Keratinocyte (primary cell): ENCODE measurements around the gene UNC93A. TPM values are rescaled to one million over a fixed set of nuclear protein-coding genes. Genes with fewer than 3 reads are reported as not detected.

Source experiments
- DNase-seq: peaks from one replicate; pipeline ENCODE4 v3.0.0-alpha.2; 2011; ENCODE audit warnings: low read depth, missing footprints, low spot score
- FAIRE-seq: peaks from 2 replicates; lab custom pipeline; 2011; peaks lifted over from hg19 to GRCh38; lab: Jason Lieb, UNC
- H2AFZ ChIP-seq: 2 replicates; pipeline ENCODE4 v1.6.0; 2012; ENCODE audit warnings: low read length, control low read depth, inconsistent platforms; ENCODE audit not compliant: control insufficient read depth
- H3K27ac ChIP-seq: 2 replicates; pipeline ENCODE4 v1.5.1; 2011; ENCODE audit warnings: low read length; ENCODE audit not compliant: control insufficient read depth, insufficient read depth
- H3K27me3 ChIP-seq: 3 replicates; pipeline ENCODE4 v1.6.0; 2011; ENCODE audit warnings: low read length; ENCODE audit not compliant: control insufficient read depth, insufficient read depth; ENCODE audit errors: extremely low read depth
- H3K36me3 ChIP-seq, 2 experiments: 2 replicates in 1 of 2; 3 replicates in 1 of 2; pipeline ENCODE4 v1.5.1; 2011; ENCODE audit warnings: low read length in 2 of 2, mild to moderate bottlenecking in 1 of 2; ENCODE audit not compliant: control insufficient read depth in 2 of 2, insufficient read depth in 2 of 2; ENCODE audit errors: extremely low read depth in 1 of 2
- H3K4me1 ChIP-seq: 3 replicates; pipeline ENCODE4 v1.5.1; 2011; ENCODE audit warnings: low read length; ENCODE audit not compliant: control insufficient read depth, insufficient read depth; ENCODE audit errors: extremely low read depth
- H3K4me2 ChIP-seq: 3 replicates; pipeline ENCODE4 v1.6.0; 2011; ENCODE audit warnings: low read depth, low read length; ENCODE audit not compliant: control insufficient read depth, insufficient read depth; ENCODE audit errors: extremely low read depth
- H3K4me3 ChIP-seq, 3 experiments: fragments of 200-600 bp in 1 of 3; sonication (generic) in 1 of 3; 2 replicates in 2 of 3; 3 replicates in 1 of 3; pipeline ENCODE4 v1.5.1; 2011 to 2016; ENCODE audit warnings: low read length in 3 of 3, mild to moderate bottlenecking in 3 of 3, control low read depth in 2 of 3, inconsistent platforms in 1 of 3, low read depth in 1 of 3, mixed read lengths in 1 of 3, mixed run types in 1 of 3, moderate library complexity in 1 of 3; ENCODE audit not compliant: control insufficient read depth in 2 of 3, insufficient read depth in 2 of 3; ENCODE audit errors: extremely low read depth in 1 of 3
- H3K79me2 ChIP-seq: 2 replicates; pipeline ENCODE4 v1.6.0; 2012; ENCODE audit warnings: low read length; ENCODE audit not compliant: control insufficient read depth, insufficient read depth
- H3K9ac ChIP-seq: 3 replicates; pipeline ENCODE4 v1.6.0; 2011; ENCODE audit warnings: low read length; ENCODE audit not compliant: control insufficient read depth, insufficient read depth; ENCODE audit errors: extremely low read depth
- H3K9me1 ChIP-seq: 3 replicates; pipeline ENCODE4 v1.6.0; 2011; ENCODE audit warnings: low read length; ENCODE audit not compliant: control insufficient read depth, insufficient read depth; ENCODE audit errors: extremely low read depth
- H3K9me3 ChIP-seq: 2 replicates; pipeline ENCODE4 v1.5.1; 2012; ENCODE audit warnings: low read depth, low read length; ENCODE audit not compliant: control insufficient read depth
- H4K20me1 ChIP-seq: 3 replicates; pipeline ENCODE4 v1.6.0; 2011; ENCODE audit warnings: low read length; ENCODE audit not compliant: control insufficient read depth, insufficient read depth; ENCODE audit errors: extremely low read depth
- CTCF ChIP-seq, 3 experiments: IDR thresholded peaks in 1 of 3; conservative IDR thresholded peaks in 1 of 3; optimal IDR thresholded peaks in 1 of 3; 2 replicates in 2 of 3; 3 replicates in 1 of 3; pipeline versions ENCODE3 to v1.5.1; 2011; ENCODE audit warnings: low read length in 3 of 3, mild to moderate bottlenecking in 3 of 3, moderate library complexity in 2 of 3, control low read depth in 1 of 3, inconsistent platforms in 1 of 3; ENCODE audit not compliant: insufficient read depth in 2 of 3; ENCODE audit errors: extremely low read depth in 1 of 3
- EZH2 ChIP-seq: IDR thresholded peaks from one replicate; pipeline ENCODE4 v1.6.1; 2012; ENCODE audit warnings: inconsistent platforms, mild to moderate bottlenecking, low read length, moderate library complexity
- dilution Hi-C: fragments of 300-500 bp; cut with MboI; formaldehyde crosslinking; loops from one replicate; pipeline ENCODE4 v1.7.0; 2020; ENCODE audit warnings: low sequenced_read_pairs; ENCODE audit not compliant: extremely low pct_ligation_motif_present
- polyA plus RNA-seq, 5 experiments: library from polyadenylated mRNA; depleted of rRNA in 3 of 5; stranded (reverse) in 3 of 5; stranded (forward) in 1 of 5; unstranded in 1 of 5; fragments of >200 nt; gene quantifications; 1 replicate in 1 of 5; 2 replicates in 3 of 5; 3 replicates in 1 of 5; pipeline versions ENCODE4 v1.2.1 to v1.2.3, GENCODE V29; 2011 to 2012; ENCODE audit warnings: missing spikeins in 2 of 5, low read depth in 1 of 5, low replicate concordance in 1 of 5

UNC93A gene
- polyA plus RNA-seq, 1 donor (not counting 4 experiments of a cell fraction or from before 2014, with no cell fraction given) = not detected

GRCh38 chr6:167329014-167329413, 37.9 kb downstream of the UNC93A start:
- FAIRE-seq = no peak

GRCh38 chr6:167330750-167331149, 39.6 kb downstream of the UNC93A start:
- Histone ChIP-seq H3K9me1 (no peaks in the 10 kb centered on the region), H3K4me2 (no peak overlapping the region), H3K79me2 (no peaks in the 10 kb centered on the region), H4K20me1 (no peaks in the 10 kb centered on the region), H3K9ac (no peak overlapping the region), H3K27me3 (no peaks in the 10 kb centered on the region), H3K4me1 (no peaks in the 10 kb centered on the region), H3K4me3 (no peak overlapping the region), H3K36me3 (no peaks in the 10 kb centered on the region), H3K9me3 (no peaks in the 10 kb centered on the region), H3K27ac (no peak overlapping the region), H2AFZ (no peak overlapping the region)
- DNase-seq (no peak), FAIRE-seq (no peak)
- dilution Hi-C loops = no loop called here
- no peak for TF ChIP-seq CTCF (optimal IDR thresholded peaks at IDR 0.05 in 1 of 3, IDR thresholded peaks at IDR 0.05 in 1 of 3, conservative IDR thresholded peaks at IDR 0.05 in 1 of 3; ENCODE audit: extremely low read depth in 1 of 3, insufficient read depth in 2 of 3, low read length in 3 of 3)

More at GRCh38 chr6:167329014-167329413, 37.9 kb downstream of the UNC93A start:
- H3K79me2 ChIP-seq = no peaks in the 10 kb centered on the region
- no peak overlapping the region for H3K4me2 ChIP-seq
- H3K9ac ChIP-seq = no peak overlapping the region
- H3K4me1 ChIP-seq = no peaks in the 10 kb centered on the region
- TF ChIP-seq CTCF (optimal IDR thresholded peaks at IDR 0.05 in 1 of 3, IDR thresholded peaks at IDR 0.05 in 1 of 3, conservative IDR thresholded peaks at IDR 0.05 in 1 of 3; ENCODE audit: extremely low read depth in 1 of 3, insufficient read depth in 2 of 3, low read length in 3 of 3) (no peak), EZH2 (no peak)
- H3K9me3 ChIP-seq = no peaks in the 10 kb centered on the region
- no peaks in the 10 kb centered on the region for H3K9me1 ChIP-seq
- DNase-seq = no peak
- H3K36me3 ChIP-seq = no peaks in the 10 kb centered on the region
- H3K4me3 ChIP-seq = no peak overlapping the region
- H3K27ac ChIP-seq = no peak overlapping the region
- no peaks in the 10 kb centered on the region for H3K27me3 ChIP-seq
- no peak overlapping the region for H2AFZ ChIP-seq
- H4K20me1 ChIP-seq = no peaks in the 10 kb centered on the region
- dilution Hi-C loops = no loop called here
